Spleen (tissue), 7 donors: Measurements from ENCODE around the gene PLCH1.

Experiments used
- POLR2A ChIP-seq, 3 donors: fragments of 450-650 bp; IDR thresholded peaks; one replicate each; pipeline ENCODE4 v1.5.1; 2017; ENCODE audit warnings: antibody characterized with exemption in 3 of 3, mild to moderate bottlenecking in 1 of 3
- POLR2AphosphoS5 ChIP-seq, 3 donors: sonication (generic); formaldehyde crosslinking; IDR thresholded peaks; one replicate each; pipeline ENCODE4 v1.5.1; 2017; ENCODE audit warnings: antibody characterized with exemption in 3 of 3
- TF ChIP-seq, protein P1 (sequence below), 11 experiments: fragments of 200-600 bp in 7 of 11; fragments of 450-650 bp in 4 of 11; sonication (generic) in 4 of 11; IDR thresholded peaks in 8 of 11; conservative IDR thresholded peaks in 3 of 11; 1 replicate in 7 of 11; 2 replicates in 4 of 11; pipeline versions ENCODE4 v1.4.0 to v1.8.0; 2016 to 2021; ENCODE audit warnings: antibody characterized with exemption in 11 of 11, inconsistent platforms in 4 of 11, mild to moderate bottlenecking in 1 of 11
- donor health status: DM: no; HTN: no; CAD: no; lungs with moderate emphysema.
- donor health status: DM: no; HTN: no; CAD: no.
- donor health status: DM: no; HTN: no; CAD: no.

DNA sequence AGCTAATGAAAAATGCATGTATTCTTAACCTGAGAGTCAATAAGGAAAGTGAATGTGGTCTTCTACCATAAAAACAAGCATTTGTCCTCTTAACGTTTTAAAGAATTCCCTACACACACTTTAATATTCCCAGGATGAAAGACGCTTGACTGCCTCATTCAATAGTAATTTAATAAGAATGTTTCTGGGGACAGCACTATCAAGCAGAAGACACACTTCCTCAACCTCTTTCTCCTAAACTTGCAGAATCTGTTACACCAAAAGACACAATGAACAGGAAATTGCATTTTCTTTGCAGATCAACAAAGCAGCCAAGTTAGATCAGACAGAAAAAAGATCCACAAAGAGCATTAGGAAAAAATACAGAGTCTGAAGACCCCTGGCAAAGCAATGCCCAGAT, 97.7 kb downstream of the PLCH1 start:
- TF ChIP-seq, protein P1, sequence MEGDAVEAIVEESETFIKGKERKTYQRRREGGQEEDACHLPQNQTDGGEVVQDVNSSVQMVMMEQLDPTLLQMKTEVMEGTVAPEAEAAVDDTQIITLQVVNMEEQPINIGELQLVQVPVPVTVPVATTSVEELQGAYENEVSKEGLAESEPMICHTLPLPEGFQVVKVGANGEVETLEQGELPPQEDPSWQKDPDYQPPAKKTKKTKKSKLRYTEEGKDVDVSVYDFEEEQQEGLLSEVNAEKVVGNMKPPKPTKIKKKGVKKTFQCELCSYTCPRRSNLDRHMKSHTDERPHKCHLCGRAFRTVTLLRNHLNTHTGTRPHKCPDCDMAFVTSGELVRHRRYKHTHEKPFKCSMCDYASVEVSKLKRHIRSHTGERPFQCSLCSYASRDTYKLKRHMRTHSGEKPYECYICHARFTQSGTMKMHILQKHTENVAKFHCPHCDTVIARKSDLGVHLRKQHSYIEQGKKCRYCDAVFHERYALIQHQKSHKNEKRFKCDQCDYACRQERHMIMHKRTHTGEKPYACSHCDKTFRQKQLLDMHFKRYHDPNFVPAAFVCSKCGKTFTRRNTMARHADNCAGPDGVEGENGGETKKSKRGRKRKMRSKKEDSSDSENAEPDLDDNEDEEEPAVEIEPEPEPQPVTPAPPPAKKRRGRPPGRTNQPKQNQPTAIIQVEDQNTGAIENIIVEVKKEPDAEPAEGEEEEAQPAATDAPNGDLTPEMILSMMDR (IDR thresholded peaks at IDR 0.05 in 8 of 11, conservative IDR thresholded peaks at IDR 0.05 in 3 of 11): no peak
- TF ChIP-seq POLR2AphosphoS5 (IDR thresholded peaks at IDR 0.05) (no peak), POLR2A (IDR thresholded peaks at IDR 0.05) (no peak)
